Body of pancreas (tissue), 4 donors: Measurements from ENCODE around the gene LMOD2. TPM values are rescaled to one million over a fixed set of nuclear protein-coding genes. Genes with fewer than 3 reads are reported as not detected.

ENCODE experiments used
- ATAC-seq: fragments of 150-250 bp; one replicate; pipeline ENCODE4 v1.9.1; 2016
- DNase-seq, 4 donors: peaks; one replicate each; pipeline ENCODE4 v3.0.0-alpha.2; 2019
- H3K27ac ChIP-seq, 4 donors: fragments of 200-600 bp; sonication (generic); 1 replicate in 3 of 4; 2 replicates in 1 of 4; pipeline versions ENCODE4 v1.5.1 to v1.6.1; 2016 to 2019; ENCODE audit warnings: mild to moderate bottlenecking in 1 of 4, mixed read lengths in 1 of 4, moderate library complexity in 1 of 4
- H3K27me3 ChIP-seq, 2 donors: fragments of 200-600 bp; sonication (generic); one replicate each; pipeline ENCODE4 v1.6.0; 2016; ENCODE audit warnings: mild to moderate bottlenecking in 1 of 2
- H3K36me3 ChIP-seq, 2 donors: fragments of 200-600 bp; sonication (generic); replicated peaks in 1 of 2; 2 replicates each; pipeline ENCODE4 v1.5.1; 2016; ENCODE audit warnings: low read depth in 2 of 2; ENCODE audit not compliant: insufficient read depth in 1 of 2
- H3K4me1 ChIP-seq: fragments of 200-600 bp; sonication (generic); one replicate; pipeline ENCODE4 v1.6.0; 2016
- H3K4me3 ChIP-seq, 2 donors: fragments of 200-600 bp; sonication (generic); 1 replicate in 1 of 2; 2 replicates in 1 of 2; pipeline ENCODE4 v1.5.1; 2016 to 2019
- H3K9me3 ChIP-seq, 3 donors: fragments of 200-600 bp; sonication (generic); 1 replicate in 2 of 3; 2 replicates in 1 of 3; pipeline ENCODE4 v1.5.1; 2016
- POLR2A ChIP-seq, 3 donors: fragments of 450-650 bp; IDR thresholded peaks; one replicate each; pipeline ENCODE4 v1.6.1; 2016; ENCODE audit warnings: antibody characterized with exemption in 3 of 3, mild to moderate bottlenecking in 2 of 3
- WGBS, 2 donors: methylation state at CpG; one replicate each; pipeline ENCODE4 v1.1.5; 2017; 5-methylcytosine and 5-hydroxymethylcytosine counted together
- intact Hi-C: fragments of 100-400 bp; cut with DNase I; formaldehyde crosslinking; loops from one replicate; pipeline ENCODE4 v1.15.1; 2023
- total RNA-seq, 2 donors: library from RNA; depleted of rRNA; stranded (reverse); fragments of >200 nt; gene quantifications; one replicate each; pipeline ENCODE4 v1.1.0, GENCODE V29; 2016
- TF ChIP-seq, protein P1 (sequence below), 7 experiments: fragments of 450-650 bp in 4 of 7; fragments of 200-600 bp in 3 of 7; sonication (generic) in 3 of 7; IDR thresholded peaks; one replicate each; pipeline ENCODE4 v1.5.1; 2016 to 2019; ENCODE audit warnings: antibody characterized with exemption in 7 of 7

LMOD2 gene
- total RNA-seq, 2 donors from 2014 or later, result not detected

DNA sequence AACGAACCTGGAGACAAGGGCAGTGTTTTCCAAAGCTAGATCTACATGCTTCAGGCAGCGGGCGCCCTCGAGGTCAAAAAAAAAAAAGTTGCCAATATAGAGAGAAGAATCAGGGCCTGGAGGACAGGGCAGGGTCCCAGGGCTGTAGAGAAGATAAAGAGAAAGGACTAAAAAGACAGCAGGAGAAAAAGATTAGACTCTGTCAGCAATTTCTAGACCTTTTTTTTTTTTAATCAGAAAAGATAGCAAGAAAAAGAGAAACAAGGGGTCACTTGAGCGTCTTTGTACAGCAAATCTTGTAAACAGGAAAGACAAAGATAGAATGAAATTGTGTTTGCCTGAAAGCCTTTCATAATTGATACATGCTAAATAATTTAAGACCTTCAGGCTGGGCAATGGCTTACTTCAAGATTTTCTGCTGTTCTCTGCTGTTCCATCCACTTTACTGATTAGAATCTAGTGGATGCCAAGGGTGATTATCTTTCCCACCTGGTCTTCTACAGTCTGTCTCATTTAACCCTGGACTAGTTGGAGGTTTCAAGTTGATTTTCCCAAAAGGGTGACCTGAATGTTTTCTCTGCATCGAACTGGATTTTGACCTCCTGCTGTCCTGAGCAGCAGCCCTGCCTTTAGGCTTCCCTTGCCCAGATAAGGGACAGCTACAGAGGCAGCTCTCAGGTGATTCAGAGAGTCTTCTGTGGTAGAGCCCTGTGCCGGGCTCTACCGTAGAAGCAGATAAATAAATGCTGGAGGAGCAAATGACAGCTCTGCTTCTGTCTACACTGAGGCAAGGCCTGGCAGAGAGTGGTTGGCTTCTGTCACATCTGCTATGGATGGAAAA, 5.1 kb downstream of the LMOD2 start:
- ATAC-seq, result no peak
- H3K4me1 ChIP-seq, result peaks cover 2% of the 10 kb centered on the region
- H3K9me3 ChIP-seq, result no peaks in the 10 kb centered on the region
- intact Hi-C loops, result no loop called here
- no peak for TF ChIP-seq POLR2A (IDR thresholded peaks at IDR 0.05)
- TF ChIP-seq, protein P1, sequence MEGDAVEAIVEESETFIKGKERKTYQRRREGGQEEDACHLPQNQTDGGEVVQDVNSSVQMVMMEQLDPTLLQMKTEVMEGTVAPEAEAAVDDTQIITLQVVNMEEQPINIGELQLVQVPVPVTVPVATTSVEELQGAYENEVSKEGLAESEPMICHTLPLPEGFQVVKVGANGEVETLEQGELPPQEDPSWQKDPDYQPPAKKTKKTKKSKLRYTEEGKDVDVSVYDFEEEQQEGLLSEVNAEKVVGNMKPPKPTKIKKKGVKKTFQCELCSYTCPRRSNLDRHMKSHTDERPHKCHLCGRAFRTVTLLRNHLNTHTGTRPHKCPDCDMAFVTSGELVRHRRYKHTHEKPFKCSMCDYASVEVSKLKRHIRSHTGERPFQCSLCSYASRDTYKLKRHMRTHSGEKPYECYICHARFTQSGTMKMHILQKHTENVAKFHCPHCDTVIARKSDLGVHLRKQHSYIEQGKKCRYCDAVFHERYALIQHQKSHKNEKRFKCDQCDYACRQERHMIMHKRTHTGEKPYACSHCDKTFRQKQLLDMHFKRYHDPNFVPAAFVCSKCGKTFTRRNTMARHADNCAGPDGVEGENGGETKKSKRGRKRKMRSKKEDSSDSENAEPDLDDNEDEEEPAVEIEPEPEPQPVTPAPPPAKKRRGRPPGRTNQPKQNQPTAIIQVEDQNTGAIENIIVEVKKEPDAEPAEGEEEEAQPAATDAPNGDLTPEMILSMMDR (IDR thresholded peaks at IDR 0.05), result no peak
- H3K36me3 ChIP-seq, result no peaks in the 10 kb centered on the region
- H3K27me3 ChIP-seq, result no peaks in the 10 kb centered on the region
- no peak for DNase-seq
- H3K27ac ChIP-seq, result no peak overlapping the region
- H3K4me3 ChIP-seq, result no peak overlapping the region
- WGBS, 2 donors, result 65 to 75% methylated on average over 8 of the region's 8 CpGs

DNA sequence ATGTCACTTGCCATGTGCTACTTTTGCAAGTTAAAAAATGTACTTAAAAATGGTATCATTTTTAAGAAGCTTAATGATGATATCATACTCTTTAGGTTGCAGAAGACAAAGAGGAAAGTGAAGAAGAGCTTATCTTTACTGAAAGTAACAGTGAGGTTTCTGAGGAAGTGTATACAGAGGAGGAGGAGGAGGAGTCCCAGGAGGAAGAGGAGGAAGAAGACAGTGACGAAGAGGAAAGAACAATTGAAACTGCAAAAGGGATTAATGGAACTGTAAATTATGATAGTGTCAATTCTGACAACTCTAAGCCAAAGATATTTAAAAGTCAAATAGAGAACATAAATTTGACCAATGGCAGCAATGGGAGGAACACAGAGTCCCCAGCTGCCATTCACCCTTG, 6.1 kb downstream of the LMOD2 start:
- WGBS, 2 donors, result 67 to 89% methylated on average over 1 of the region's 1 CpG
- H3K27ac ChIP-seq, result no peak overlapping the region
- H3K27me3 ChIP-seq, result no peaks in the 10 kb centered on the region
- DNase-seq, result no peak
- ATAC-seq, result no peak
- H3K9me3 ChIP-seq, result no peaks in the 10 kb centered on the region
- H3K4me3 ChIP-seq, result no peak overlapping the region
- intact Hi-C loops, result no loop called here
- H3K36me3 ChIP-seq, result no peaks in the 10 kb centered on the region
- TF ChIP-seq, protein P1 (IDR thresholded peaks at IDR 0.05), result no peak
- no peak for TF ChIP-seq POLR2A (IDR thresholded peaks at IDR 0.05)
- peaks cover 7% of the 10 kb centered on the region for H3K4me1 ChIP-seq

DNA sequence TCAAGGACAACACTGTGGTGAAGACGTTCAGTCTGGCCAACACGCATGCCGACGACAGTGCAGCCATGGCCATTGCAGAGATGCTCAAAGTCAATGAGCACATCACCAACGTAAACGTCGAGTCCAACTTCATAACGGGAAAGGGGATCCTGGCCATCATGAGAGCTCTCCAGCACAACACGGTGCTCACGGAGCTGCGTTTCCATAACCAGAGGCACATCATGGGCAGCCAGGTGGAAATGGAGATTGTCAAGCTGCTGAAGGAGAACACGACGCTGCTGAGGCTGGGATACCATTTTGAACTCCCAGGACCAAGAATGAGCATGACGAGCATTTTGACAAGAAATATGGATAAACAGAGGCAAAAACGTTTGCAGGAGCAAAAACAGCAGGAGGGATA, 6.6 kb downstream of the LMOD2 start:
- Histone ChIP-seq H3K9me3 (no peaks in the 10 kb centered on the region), H3K4me3 (no peak overlapping the region), H3K4me1 (peaks cover 7% of the 10 kb centered on the region), H3K27me3 (no peaks in the 10 kb centered on the region), H3K36me3 (no peaks in the 10 kb centered on the region), H3K27ac (no peak overlapping the region)
- TF ChIP-seq, protein P1 (IDR thresholded peaks at IDR 0.05), result no peak
- TF ChIP-seq POLR2A (IDR thresholded peaks at IDR 0.05), result no peak
- no peak for ATAC-seq
- DNase-seq, result no peak
- 85 to 86% methylated on average over 15 of the region's 15 CpGs for WGBS, 2 donors
- intact Hi-C loops, result no loop called here

DNA sequence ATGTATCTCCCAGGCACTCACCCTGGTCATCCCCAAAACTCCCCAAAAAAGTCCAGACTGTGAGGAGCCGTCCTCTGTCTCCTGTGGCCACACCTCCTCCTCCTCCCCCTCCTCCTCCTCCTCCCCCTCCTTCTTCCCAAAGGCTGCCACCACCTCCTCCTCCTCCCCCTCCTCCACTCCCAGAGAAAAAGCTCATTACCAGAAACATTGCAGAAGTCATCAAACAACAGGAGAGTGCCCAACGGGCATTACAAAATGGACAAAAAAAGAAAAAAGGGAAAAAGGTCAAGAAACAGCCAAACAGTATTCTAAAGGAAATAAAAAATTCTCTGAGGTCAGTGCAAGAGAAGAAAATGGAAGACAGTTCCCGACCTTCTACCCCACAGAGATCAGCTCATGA, 7.1 kb downstream of the LMOD2 start:
- Histone ChIP-seq H3K36me3 (no peaks in the 10 kb centered on the region), H3K27ac (no peak overlapping the region), H3K4me1 (peaks cover 7% of the 10 kb centered on the region), H3K27me3 (no peaks in the 10 kb centered on the region), H3K4me3 (no peak overlapping the region), H3K9me3 (no peaks in the 10 kb centered on the region)
- ATAC-seq, result no peak
- intact Hi-C loops, result no loop called here
- WGBS, 2 donors, result 48 to 53% methylated on average over 3 of the region's 3 CpGs
- no peak for DNase-seq
- no peak for TF ChIP-seq POLR2A (IDR thresholded peaks at IDR 0.05)
- TF ChIP-seq, protein P1 (IDR thresholded peaks at IDR 0.05), result no peak

DNA sequence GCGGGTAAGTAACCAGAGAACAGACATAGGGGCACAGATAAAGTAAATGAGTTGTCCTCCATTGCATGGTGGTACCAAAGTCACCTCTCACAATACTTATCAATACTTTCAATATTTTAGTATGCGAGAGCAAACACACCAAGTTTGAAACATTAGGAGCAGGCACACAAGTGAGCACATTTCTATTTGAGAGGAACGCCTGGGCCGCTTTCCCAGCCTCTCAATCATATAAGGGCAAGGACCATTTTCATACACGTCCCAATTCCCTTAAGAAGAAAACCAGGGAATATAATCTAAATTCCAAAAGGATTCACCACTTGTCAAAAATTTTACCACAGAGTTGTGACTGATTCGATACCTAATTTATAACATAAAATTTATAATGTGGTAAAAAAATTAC, 7.5 kb downstream of the LMOD2 start:
- Histone ChIP-seq H3K4me3 (no peak overlapping the region), H3K27me3 (no peaks in the 10 kb centered on the region), H3K27ac (no peak overlapping the region), H3K36me3 (no peaks in the 10 kb centered on the region), H3K4me1 (peaks cover 7% of the 10 kb centered on the region), H3K9me3 (no peaks in the 10 kb centered on the region)
- WGBS, 2 donors, result 94 to 95% methylated on average over 6 of the region's 6 CpGs
- DNase-seq (no peak), ATAC-seq (no peak)
- no peak for TF ChIP-seq POLR2A (IDR thresholded peaks at IDR 0.05)
- TF ChIP-seq, protein P1 (IDR thresholded peaks at IDR 0.05), result no peak
- intact Hi-C loops, result no loop called here
